K562 (cell line): ENCODE data around the gene NES. TPM values are rescaled to one million over a fixed set of nuclear protein-coding genes. Genes with fewer than 3 reads are reported as not detected.

Experiments
- BCLAF1 ChIP-seq, 2 experiments: fragments of 450-650 bp in 1 of 2; IDR thresholded peaks; 2 replicates each; pipeline ENCODE4 v1.6.1; 2011 to 2017; ENCODE audit warnings: low read depth in 2 of 2, antibody characterized with exemption in 1 of 2, borderline replicate concordance in 1 of 2, low read length in 1 of 2, mild to moderate bottlenecking in 1 of 2, mixed read lengths in 1 of 2; ENCODE audit not compliant: control insufficient read depth in 1 of 2
- BHLHE40 ChIP-seq: IDR thresholded peaks from 2 replicates; pipeline ENCODE4 v1.6.1; 2011; ENCODE audit warnings: low read length, improper control_type of control experiment
- CBX3 ChIP-seq, 2 experiments: IDR thresholded peaks; 1 replicate in 1 of 2; 2 replicates in 1 of 2; pipeline ENCODE4 v1.6.1; 2012; ENCODE audit warnings: inconsistent platforms in 2 of 2, low read length in 2 of 2, borderline replicate concordance in 1 of 2, control low read depth in 1 of 2
- CTBP1 ChIP-seq: fragments of 450-650 bp; IDR thresholded peaks from 2 replicates; pipeline ENCODE4 v1.6.1; 2016; ENCODE audit warnings: borderline replicate concordance
- CXXC5 ChIP-seq: fragments of 250-450 bp; sonication (Bioruptor Pico); IDR thresholded peaks from 2 replicates; pipeline ENCODE4 v1.8.0; 2022; ENCODE audit warnings: inconsistent platforms, mild to moderate bottlenecking, moderate library complexity
- DDX20 ChIP-seq: fragments of 450-650 bp; IDR thresholded peaks from 2 replicates; pipeline ENCODE4 v1.6.1; 2016; ENCODE audit warnings: missing genetic modification characterization, low read depth, mild to moderate bottlenecking, missing compliant biosample characterization, moderate library complexity
- GABPA ChIP-seq: fragments of 200-800 bp; sonication (Bioruptor generic); conservative IDR thresholded peaks from 2 replicates; pipeline ENCODE4 v1.6.1; 2016; ENCODE audit warnings: low read depth, missing genetic modification characterization, missing compliant biosample characterization
- HDAC2 ChIP-seq: fragments of 450-650 bp; IDR thresholded peaks from 2 replicates; pipeline ENCODE4 v1.6.1; 2016; ENCODE audit warnings: mild to moderate bottlenecking
- KLF10 ChIP-seq: fragments of 250-450 bp; sonication (Bioruptor Pico); IDR thresholded peaks from 2 replicates; pipeline ENCODE4 v1.6.1; 2021; ENCODE audit warnings: matching md5 sums
- MYC ChIP-seq, 2 experiments: fragments of 250-450 bp in 1 of 2; sonication (Bioruptor Pico) in 1 of 2; IDR thresholded peaks; 2 replicates each; pipeline versions ENCODE4 v1.5.1 to v1.6.1; 2012 to 2021; ENCODE audit warnings: low read depth in 2 of 2, borderline replicate concordance in 1 of 2, improper control_type of control experiment in 1 of 2, low read length in 1 of 2, mild to moderate bottlenecking in 1 of 2, moderate library complexity in 1 of 2
- NRF1 ChIP-seq, 2 experiments: fragments of 450-650 bp; IDR thresholded peaks in 1 of 2; conservative IDR thresholded peaks in 1 of 2; 2 replicates each; pipeline ENCODE4 v1.6.1; 2014; ENCODE audit warnings: mild to moderate bottlenecking in 2 of 2
- RAD21 ChIP-seq, 2 experiments: fragments of 250-450 bp in 1 of 2; fragments of 450-650 bp in 1 of 2; sonication (Bioruptor Pico) in 1 of 2; formaldehyde crosslinking in 1 of 2; IDR thresholded peaks in 1 of 2; conservative IDR thresholded peaks in 1 of 2; 2 replicates each; pipeline versions ENCODE4 v1.4.0 to v1.8.0; 2020 to 2022; ENCODE audit warnings: mild to moderate bottlenecking in 2 of 2, moderate library complexity in 1 of 2
- STAG1 ChIP-seq: sonication (generic); formaldehyde crosslinking; IDR thresholded peaks from 2 replicates; pipeline ENCODE4 v1.5.0; 2020; ENCODE audit warnings: missing genetic modification reagents, borderline replicate concordance
- TOE1 ChIP-seq, 2 experiments: fragments of 450-650 bp in 1 of 2; sonication (generic) in 1 of 2; formaldehyde crosslinking in 1 of 2; IDR thresholded peaks; 2 replicates each; pipeline versions ENCODE4 v1.7.1 to v1.8.0; 2016 to 2022; ENCODE audit warnings: borderline replicate concordance in 2 of 2, mild to moderate bottlenecking in 2 of 2, antibody characterized with exemption in 1 of 2, inconsistent platforms in 1 of 2, low read depth in 1 of 2, missing genetic modification reagents in 1 of 2, moderate library complexity in 1 of 2
- USF1 ChIP-seq: sonication (generic); formaldehyde crosslinking; IDR thresholded peaks from 2 replicates; pipeline ENCODE4 v1.9.0; 2022; ENCODE audit warnings: mild to moderate bottlenecking, missing genetic modification reagents
- YY1 ChIP-seq, 3 experiments: IDR thresholded peaks; 2 replicates each; pipeline ENCODE4 v1.6.1; 2011; ENCODE audit warnings: low read length in 2 of 3, mild to moderate bottlenecking in 2 of 3, moderate library complexity in 2 of 3, borderline replicate concordance in 1 of 3, control low read depth in 1 of 3, low read depth in 1 of 3; ENCODE audit not compliant: insufficient read depth in 3 of 3, insufficient replicate concordance in 2 of 3, control insufficient read depth in 1 of 3, insufficient read length in 1 of 3; ENCODE audit errors: extremely low read depth in 1 of 3
- ZBTB1 ChIP-seq: sonication (generic); formaldehyde crosslinking; IDR thresholded peaks from 2 replicates; pipeline ENCODE4 v1.8.1; 2023; ENCODE audit warnings: missing genetic modification reagents, low read depth, mild to moderate bottlenecking, borderline replicate concordance
- ZBTB26 ChIP-seq: fragments of 450-650 bp; formaldehyde crosslinking; IDR thresholded peaks from 2 replicates; pipeline ENCODE4 v1.4.0; 2022; ENCODE audit warnings: missing genetic modification characterization
- polyA plus RNA-seq, 8 experiments: library from polyadenylated mRNA; depleted of rRNA in 4 of 8; stranded (reverse) in 5 of 8; unstranded in 3 of 8; fragments of >200 nt; fragmentation: Nextera tagmentation in 2 of 8; fragmentation: Illumina TruSeq in 1 of 8; extraction: Ambion mirVana in 2 of 8; extraction: Trizol in 1 of 8; gene quantifications; 2 replicates each; pipeline versions ENCODE4 v1.2.1 to v1.2.3, GENCODE V29; 2011 to 2014; ENCODE audit warnings: inconsistent platforms in 1 of 8, missing spikeins in 1 of 8
- total RNA-seq, 7 experiments: library from RNA; depleted of rRNA in 6 of 7; stranded (reverse); fragments of >200 nt in 6 of 7; fragmentation: Illumina TruSeq in 2 of 7; extraction: Trizol in 2 of 7; gene quantifications; 2 replicates each; pipeline versions ENCODE4 v1.2.1 to v1.2.3, GENCODE V29; 2011 to 2021; ENCODE audit warnings: low replicate concordance in 1 of 7

NES gene
- total and polyA plus RNA-seq, 9 of the 15 experiments (the other 6 are each of a cell fraction or from before 2014, with no cell fraction given): 0.10 to 8.6 (median 4.2) TPM

GRCh38 chr1:156677616-156678596 is 699 bp upstream of the NES start (continued):
- TF ChIP-seq BCLAF1 (IDR thresholded peaks at IDR 0.05; ENCODE audit: borderline replicate concordance in 1 of 2, control insufficient read depth in 1 of 2, low read depth in 2 of 2, low read length in 1 of 2) (0 out of 4 replicates have a peak, but pooled peaks of 1 of the 2 experiments have one; percentile 13), CBX3 (IDR thresholded peaks at IDR 0.05; ENCODE audit: borderline replicate concordance in 1 of 2, low read length in 2 of 2) (0 out of 3 replicates have a peak, but pooled peaks of 1 of the 2 experiments have one; percentile 33), TOE1 (IDR thresholded peaks at IDR 0.05; ENCODE audit: borderline replicate concordance) (peak; percentile 20; the same call in 1 of the 2 replicates), TOE1 (CRISPR knock-in tag; IDR thresholded peaks at IDR 0.05; ENCODE audit: borderline replicate concordance, low read depth) (no peak), BHLHE40 (peak; percentile 30; the same call in 1 of the 2 replicates), STAG1 (CRISPR knock-in tag) (peak; percentile 51; the same call in 1 of the 2 replicates), CXXC5 (CRISPR knock-in tag) (peak; percentile 25; the same call in 1 of the 2 replicates), CTBP1 (peak; percentile 17; the same call in 1 of the 2 replicates), ZBTB1 (CRISPR knock-in tag) (no peak), HDAC2 (no peak), RAD21 (CRISPR knock-in tag; conservative IDR thresholded peaks at IDR 0.05 in 1 of 2, IDR thresholded peaks at IDR 0.05 in 1 of 2) (peak; percentile 99), NRF1 (conservative IDR thresholded peaks at IDR 0.05 in 1 of 2, IDR thresholded peaks at IDR 0.05 in 1 of 2) (peak in 1 of 2 experiments; percentile 10; a peak in 1 of 4 replicates), YY1 (IDR thresholded peaks at IDR 0.05; ENCODE audit: borderline replicate concordance in 1 of 3, control insufficient read depth in 1 of 3, extremely low read depth in 1 of 3, insufficient read depth in 3 of 3, insufficient read length in 1 of 3, insufficient replicate concordance in 2 of 3, low read depth in 1 of 3, low read length in 2 of 3) (peak in 1 of 3 experiments; percentile 76), ZBTB26 (CRISPR knock-in tag) (no peak), KLF10 (no peak), MYC (IDR thresholded peaks at IDR 0.05; ENCODE audit: low read depth, low read length) (peak; percentile 60; the same call in 1 of the 2 replicates), MYC (CRISPR knock-in tag; IDR thresholded peaks at IDR 0.05; ENCODE audit: borderline replicate concordance, low read depth) (no peak), DDX20 (tag) (no peak), GABPA (tag) (peak; percentile 27), USF1 (CRISPR knock-in tag) (no peak)
